GM12892 (cell line): ENCODE data around the gene ZNF724.
"Not testable (repeated sequence)": the region's sequence is repeated elsewhere in the genome, so short reads cannot be mapped to it uniquely, and the experiment has no call there.

ENCODE experiments used
- DNase-seq: peaks from one replicate; pipeline ENCODE4 v3.0.0; 2011; ENCODE audit not compliant: insufficient read length
- FAIRE-seq: peaks from 2 replicates; lab custom pipeline; 2011; peaks lifted over from hg19 to GRCh38; lab: Jason Lieb, UNC
- POLR2A ChIP-seq: IDR thresholded peaks from 2 replicates; pipeline ENCODE4 v1.6.1; 2011; ENCODE audit warnings: low read depth, low read length, control low read depth
- POLR2AphosphoS5 ChIP-seq: IDR thresholded peaks from 2 replicates; pipeline ENCODE4 v1.6.1; 2011; ENCODE audit warnings: low read depth, low read length, control low read depth
- TAF1 ChIP-seq: IDR thresholded peaks from 2 replicates; pipeline ENCODE4 v1.6.1; 2011; ENCODE audit warnings: low read depth, mild to moderate bottlenecking, control low read depth, low read length, borderline replicate concordance

The ZNF724 gene

DNA sequence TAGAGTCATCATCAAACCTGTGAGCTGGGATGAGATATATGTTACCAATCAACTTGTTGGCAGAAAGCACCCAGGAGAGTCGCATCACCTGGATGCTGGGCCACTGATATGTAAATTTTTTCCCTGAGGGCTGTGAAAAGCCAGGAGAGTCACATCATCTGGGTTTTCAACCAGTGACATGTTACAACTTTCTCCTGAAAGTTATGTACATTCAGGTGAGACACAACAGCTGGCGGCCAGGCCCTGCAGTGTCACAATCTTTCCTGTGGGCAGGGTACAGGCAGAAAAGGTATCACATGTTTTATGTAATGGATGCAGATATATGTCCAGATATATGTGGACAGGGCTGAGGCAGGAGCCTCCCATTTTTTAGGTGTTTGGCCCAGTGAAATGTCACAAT is 13.2 kb upstream of the ZNF724 start:
- TF ChIP-seq POLR2A (no peak), TAF1 (no peak), POLR2AphosphoS5 (no peak)
- no peak for FAIRE-seq
- no peak for DNase-seq

DNA sequence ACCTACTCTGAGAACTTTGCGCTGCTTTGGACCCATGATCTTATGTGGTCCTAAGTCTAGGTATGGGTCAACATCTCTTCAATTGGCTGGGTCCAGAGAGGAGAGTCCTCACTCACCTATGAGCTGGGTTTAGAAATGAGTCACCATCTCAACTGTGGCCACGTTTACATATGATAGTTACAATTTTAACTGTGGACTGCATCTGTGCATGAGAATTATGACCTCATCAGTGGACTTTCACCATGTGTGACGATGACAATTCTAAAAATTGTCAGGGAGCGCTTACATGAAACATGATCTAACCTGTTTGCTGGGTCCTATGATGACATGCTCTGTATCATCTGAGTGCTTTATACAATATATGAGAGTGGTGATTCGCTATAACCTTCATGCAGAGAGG is 12.7 kb upstream of the ZNF724 start:
- TF ChIP-seq POLR2AphosphoS5 (no peak), TAF1 (no peak)
- no peak for DNase-seq
- no peak for FAIRE-seq

DNA sequence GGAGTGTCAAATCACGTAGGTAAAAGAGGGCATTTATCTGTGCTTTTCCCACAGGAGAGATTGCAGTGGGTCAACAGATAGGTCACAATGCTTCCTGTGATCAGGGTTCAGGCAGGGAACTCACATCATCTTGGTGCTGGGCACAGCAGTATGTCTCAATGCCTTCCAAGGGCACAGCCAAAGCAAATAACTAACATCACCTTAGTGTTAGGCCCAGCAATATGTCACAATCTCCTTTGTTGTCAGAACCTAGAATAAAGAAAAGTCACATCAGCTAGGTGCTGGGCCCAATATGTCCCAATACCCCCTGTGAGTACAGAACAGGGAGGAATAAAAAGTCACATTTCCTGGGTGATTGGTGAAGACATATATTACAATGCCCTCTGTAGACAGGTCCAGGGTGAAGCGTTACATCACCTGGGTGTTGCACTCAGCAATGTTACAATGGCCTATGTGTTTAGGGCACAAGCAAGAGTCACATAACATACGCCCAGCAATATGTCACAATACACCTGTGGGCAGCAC is 11.4 kb upstream of the ZNF724 start:
- FAIRE-seq, result no peak
- DNase-seq, result no peak
- TF ChIP-seq POLR2A, result no peak
- no peak for TF ChIP-seq POLR2AphosphoS5
- no peak for TF ChIP-seq TAF1

DNA sequence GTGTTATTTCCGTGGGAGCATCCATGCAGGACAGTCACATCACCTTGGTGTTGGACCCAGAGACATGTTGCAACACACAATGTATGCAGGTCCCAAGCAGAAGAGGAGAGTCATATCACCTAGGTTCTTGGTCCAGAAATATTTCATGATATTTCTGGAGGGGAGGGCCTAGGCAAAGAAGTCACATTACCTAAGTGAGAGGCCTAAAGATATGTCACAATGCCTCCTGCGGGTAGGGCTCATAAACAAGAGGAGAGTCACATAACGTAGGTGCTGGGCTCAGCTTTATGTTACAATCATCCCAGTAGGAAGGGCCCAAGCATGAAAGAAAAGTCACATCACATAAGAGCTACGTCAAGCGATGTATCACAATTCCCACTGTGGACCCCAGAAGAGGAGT is 10.8 kb upstream of the ZNF724 start:
- DNase-seq (no peak), FAIRE-seq (no peak)
- no peak for TF ChIP-seq POLR2AphosphoS5
- no peak for TF ChIP-seq TAF1

DNA sequence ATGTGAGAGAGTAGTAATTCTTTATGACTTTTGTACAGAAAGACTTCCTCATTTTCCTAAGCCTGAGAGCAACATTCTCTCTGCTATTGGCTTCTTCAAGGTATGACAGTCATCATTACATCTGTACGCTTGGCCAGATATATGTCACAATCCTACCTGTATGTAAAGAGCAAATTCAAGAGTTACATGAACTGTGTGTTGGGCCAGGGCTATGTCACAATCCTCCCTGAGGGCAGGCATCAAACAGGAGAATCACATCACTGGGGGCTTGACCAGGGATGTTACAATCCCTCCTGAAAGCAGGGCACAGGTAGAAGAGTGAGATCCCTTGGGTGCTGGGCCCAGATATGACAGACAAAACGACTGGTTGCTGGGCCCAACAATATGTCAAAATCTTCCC is 9.8 kb upstream of the ZNF724 start:
- no peak for TF ChIP-seq POLR2AphosphoS5
- no peak for TF ChIP-seq POLR2A
- TF ChIP-seq TAF1, result no peak
- FAIRE-seq (no peak), DNase-seq (no peak)

DNA sequence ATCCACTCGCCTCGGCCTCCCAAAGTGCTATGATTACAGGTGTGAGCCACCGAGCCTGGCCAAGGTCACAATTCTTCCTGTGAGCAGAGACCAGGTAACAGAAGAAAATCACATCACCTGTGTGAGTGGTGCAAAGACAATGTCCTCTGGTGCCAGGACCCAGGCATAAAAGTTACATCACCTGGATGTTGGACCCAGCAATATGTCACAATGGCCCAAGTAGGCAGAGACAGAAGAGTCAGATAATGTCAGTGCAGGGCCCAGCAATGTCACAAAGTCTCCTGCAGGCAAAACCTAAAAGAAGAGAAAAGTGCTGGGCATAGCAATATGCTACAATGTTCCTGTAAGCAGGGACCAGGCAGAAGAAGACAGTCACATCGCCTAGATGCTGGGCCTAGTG is 5.5 kb upstream of the ZNF724 start:
- FAIRE-seq, result no peak
- DNase-seq, result no peak
- TF ChIP-seq POLR2A (no peak), TAF1 (no peak), POLR2AphosphoS5 (no peak)

DNA sequence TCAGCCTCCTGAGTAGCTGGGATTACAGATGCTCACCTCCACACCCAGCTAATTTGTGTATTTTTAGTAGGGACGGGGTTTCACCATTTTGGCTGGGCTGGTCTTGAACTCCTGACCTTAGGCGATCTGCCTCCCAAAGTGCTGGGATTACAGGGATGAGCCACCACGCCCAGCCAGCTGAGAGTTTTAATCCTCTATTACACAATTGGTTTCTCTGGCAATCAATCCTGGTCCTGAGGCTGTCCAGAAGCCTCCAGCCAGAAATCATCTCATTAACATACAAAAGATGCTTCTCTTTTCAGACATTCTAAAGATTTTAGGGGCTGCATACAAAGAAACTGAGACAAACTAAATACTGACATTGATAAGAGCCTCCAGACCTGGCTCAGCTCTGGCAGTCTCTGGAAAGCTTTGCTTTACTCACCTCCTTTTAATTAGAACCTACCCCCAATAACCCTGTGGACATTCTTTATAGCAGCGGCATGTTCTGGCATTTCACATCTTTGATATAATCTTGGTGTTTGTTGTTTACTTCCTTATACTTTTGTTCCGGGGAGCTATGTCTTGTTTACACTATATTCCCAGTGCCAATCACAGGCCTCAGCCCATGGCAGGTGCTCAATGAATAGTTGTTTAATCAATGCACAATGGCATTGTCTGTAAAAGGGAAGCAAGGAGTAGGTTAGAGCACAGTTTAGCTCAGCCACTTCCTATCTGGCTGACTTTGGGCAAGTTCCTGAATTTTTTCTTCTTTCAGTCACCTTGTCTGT is 4.1 kb upstream of the ZNF724 start:
- TF ChIP-seq POLR2A (no peak), TAF1 (no peak), POLR2AphosphoS5 (no peak)

DNA sequence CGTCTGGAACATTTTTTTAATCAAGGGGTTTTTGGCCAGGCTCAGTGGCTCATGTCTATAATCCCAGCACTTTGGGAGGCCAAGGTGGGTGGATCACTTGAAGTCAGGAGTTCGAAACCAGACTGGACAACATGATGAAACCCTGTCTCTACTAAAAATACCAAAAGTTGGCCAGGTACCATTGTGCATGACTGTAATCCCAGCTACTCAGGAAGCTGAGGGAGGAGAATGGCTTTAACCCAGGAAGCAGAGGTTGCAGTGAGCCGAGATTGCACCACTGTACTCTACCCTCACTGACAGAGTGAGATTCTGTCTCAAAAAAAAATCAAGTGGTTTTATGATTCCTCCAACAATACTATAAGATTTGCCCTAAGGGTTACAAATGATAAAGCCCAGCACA is 3.1 kb upstream of the ZNF724 start:
- not testable (repeated sequence) for DNase-seq

More for the DNA sequence above, 4.1 kb upstream of the ZNF724 start:
- DNase-seq, result no peak
- no peak for FAIRE-seq

DNA sequence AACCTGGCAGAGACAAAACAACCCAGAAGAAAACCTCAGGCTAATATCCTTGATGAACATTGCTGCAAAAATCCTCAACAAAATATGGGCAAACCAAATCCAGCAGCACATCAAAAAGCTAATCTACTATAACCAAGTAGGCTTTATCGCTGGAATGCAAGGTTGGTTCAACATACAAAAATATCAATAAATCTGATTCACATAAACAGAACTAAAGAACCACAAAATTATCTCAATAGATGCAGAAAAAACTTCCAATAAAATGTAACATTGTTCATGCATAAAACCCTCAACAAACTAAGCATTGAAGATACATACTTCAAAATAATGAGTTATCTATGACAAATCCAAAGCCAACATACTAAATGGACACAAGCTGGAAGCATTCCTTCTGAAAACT is 8.8 kb downstream of the ZNF724 start:
- no peak for FAIRE-seq
- no peak for DNase-seq
- TF ChIP-seq POLR2AphosphoS5 (no peak), POLR2A (no peak), TAF1 (no peak)

More for the DNA sequence above, 3.1 kb upstream of the ZNF724 start:
- not testable (repeated sequence) for FAIRE-seq

DNA sequence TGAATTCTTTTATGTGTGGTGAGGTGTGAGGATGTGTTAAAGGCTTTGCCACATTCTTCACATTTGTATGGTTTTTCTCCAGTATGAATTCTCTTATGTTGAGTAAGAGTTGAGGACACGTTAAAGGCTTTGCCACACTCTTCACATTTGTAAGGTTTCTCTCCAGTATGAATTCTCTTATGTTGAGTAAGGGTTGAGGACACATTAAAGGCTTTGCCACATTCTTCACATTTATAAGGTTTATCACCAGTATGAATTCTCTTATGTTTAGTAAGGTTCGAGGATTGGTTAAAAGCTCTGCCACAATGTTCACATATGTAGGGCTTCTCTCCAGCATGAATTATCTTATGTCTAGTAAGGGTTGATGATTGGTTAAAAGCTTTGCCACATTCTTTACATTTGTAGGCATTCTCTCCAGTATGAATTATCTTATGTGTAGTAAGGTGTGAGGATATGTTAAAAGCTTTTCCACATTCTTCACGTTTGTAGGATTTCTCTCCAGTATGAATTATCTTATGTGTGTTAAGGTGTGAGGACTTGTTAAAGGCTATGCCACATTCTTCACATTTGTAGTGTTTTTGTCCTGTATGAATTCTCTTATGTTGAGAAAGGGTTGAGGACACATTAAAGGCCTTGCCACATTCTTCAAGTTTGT is 27.1 kb downstream of the ZNF724 start:
- no peak for DNase-seq
- FAIRE-seq, result no peak
- TF ChIP-seq POLR2A, result no peak
- no peak for TF ChIP-seq TAF1
- TF ChIP-seq POLR2AphosphoS5, result no peak

DNA sequence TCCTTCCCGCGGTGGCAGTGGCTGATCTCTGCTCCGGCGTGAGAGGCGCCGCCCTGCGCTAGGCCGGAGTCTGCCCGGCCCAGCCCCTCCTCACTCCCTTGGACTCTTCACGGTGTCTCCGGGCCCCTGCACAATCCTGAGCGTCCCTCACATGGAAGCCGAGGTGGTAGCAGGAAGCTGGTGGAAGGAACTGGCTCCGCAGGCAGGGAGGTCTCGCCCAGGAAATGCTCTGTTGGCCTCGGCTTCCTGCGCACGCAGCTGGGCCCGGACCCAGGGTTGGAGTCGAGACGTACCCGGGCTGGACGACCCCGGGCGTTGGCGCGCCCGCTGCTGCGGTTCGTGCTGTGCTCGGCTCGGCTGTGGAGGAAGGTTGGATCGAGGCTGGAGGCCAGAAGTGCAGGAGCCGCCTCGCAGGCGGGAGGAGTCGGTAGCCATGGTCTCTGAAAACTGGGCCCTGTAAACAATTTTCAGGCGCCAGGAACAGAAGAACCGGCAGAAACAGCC is 46.3 kb downstream of the ZNF724 start:
- TF ChIP-seq POLR2AphosphoS5, result no peak
- no peak for TF ChIP-seq TAF1
- TF ChIP-seq POLR2A, result no peak
- FAIRE-seq (no peak), DNase-seq (no peak)

DNA sequence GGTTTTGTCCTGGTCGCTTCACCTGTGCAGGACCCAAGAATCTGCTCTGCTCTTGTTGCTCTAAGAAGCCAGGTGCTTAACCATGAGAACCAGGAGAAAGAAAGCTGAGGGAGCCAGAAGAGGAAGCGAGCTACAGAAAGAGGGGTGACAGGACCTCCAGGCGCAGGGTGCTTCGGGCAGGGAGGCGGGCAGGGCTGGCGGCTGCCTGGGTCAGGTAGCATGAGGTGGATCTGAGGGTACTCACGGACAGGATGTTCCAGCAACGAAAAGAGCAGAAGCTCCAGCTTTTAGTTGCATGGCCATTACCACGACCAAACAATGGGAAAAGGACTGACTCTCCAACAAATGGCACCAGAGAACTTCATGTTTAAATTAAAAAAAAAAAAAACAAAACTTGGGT is 59.9 kb downstream of the ZNF724 start:
- DNase-seq, result no peak
- no peak for FAIRE-seq
- TF ChIP-seq POLR2A (no peak), POLR2AphosphoS5 (no peak), TAF1 (no peak)
